GM21619 (cell line): Measurements from ENCODE around the gene ATN1.

ENCODE experiments used
- ATAC-seq: cut with Tn5 transposase; IDR thresholded peaks from one replicate; pipeline ENCODE4 v1.9.1; 2021; ENCODE audit not compliant: unreplicated experiment

Gene ATN1

DNA sequence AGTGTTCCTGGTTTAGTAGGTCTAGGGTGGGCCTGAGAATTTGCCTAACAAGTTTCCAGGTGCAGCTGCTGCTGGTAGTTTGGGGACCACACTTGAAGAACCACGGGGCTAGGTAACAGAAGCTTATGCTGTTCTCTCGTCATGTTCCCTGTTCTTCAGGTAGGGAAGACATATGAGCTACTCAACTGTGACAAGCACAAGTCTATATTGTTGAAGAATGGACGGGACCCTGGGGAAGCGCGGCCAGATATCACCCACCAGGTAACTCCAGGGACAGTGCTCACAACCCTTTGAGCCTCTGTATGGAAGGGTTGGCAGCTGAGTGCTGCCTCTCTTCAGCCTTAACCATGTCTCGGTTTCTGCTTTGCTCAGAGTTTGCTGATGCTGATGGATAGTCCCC lies 46.4 kb downstream of the ATN1 start:
- ATAC-seq, result no peak

GRCh38 chr12:6975297-6976032 lies 47.7 kb downstream of the ATN1 start:
- ATAC-seq, result no peak

- no peak for ATAC-seq
These were observed 49.9 kb downstream of the ATN1 start for GRCh38 chr12:6977653-6978052.

DNA sequence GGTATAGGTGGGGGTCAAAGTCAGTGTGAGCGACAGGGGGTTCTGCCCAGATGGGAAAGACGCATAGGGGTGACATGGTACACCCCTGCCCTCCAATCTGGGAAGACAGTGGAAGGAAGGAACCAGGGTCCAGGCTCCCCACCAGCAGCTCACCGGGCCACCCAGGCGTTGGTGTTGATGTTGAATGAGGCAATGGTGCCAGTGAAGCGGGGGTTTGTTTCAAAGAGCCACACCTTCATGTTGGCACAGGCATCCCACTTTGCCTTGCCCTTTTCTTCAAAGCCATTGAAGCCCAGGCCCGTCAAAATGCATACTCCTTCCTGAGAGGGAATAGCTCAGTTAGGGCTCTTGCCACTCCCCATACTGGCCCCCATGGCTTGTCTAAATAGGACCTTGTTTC lies 50.4 kb downstream of the ATN1 start:
- ATAC-seq, result no peak

- ATAC-seq, result no peak
These were observed 50.9 kb downstream of the ATN1 start for GRCh38 chr12:6978611-6979011.

DNA sequence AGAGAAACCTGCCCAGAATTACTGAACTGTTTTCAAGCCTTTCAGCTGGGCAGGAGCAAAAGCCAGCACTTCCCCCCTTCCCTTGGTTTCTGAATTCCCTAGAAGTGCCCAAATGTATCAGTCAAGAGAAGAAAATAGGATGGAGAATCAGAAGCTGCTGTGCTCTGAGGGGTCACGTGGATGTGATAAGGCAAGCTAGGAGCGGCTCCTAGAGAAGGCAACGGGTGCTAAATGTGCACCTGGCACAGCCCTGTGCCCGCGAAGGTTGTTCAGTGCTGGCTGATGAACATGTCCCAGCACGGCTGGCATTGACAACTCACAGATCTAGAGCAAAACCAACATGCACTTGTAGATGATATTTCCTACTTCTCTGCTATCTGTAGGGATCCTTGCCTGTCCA lies 51.3 kb downstream of the ATN1 start:
- no peak for ATAC-seq

GRCh38 chr12:6979453-6979852 lies 51.7 kb downstream of the ATN1 start:
- ATAC-seq, result no peak

- no peak for ATAC-seq
These were observed 52.3 kb downstream of the ATN1 start for GRCh38 chr12:6980075-6980474.

GRCh38 chr12:6980740-6981139 lies 53.0 kb downstream of the ATN1 start:
- no peak for ATAC-seq

GRCh38 chr12:6981152-6982052 lies 53.6 kb downstream of the ATN1 start:
- no peak for ATAC-seq

- no peak for ATAC-seq
These were observed 54.8 kb downstream of the ATN1 start for GRCh38 chr12:6982532-6982931.

DNA sequence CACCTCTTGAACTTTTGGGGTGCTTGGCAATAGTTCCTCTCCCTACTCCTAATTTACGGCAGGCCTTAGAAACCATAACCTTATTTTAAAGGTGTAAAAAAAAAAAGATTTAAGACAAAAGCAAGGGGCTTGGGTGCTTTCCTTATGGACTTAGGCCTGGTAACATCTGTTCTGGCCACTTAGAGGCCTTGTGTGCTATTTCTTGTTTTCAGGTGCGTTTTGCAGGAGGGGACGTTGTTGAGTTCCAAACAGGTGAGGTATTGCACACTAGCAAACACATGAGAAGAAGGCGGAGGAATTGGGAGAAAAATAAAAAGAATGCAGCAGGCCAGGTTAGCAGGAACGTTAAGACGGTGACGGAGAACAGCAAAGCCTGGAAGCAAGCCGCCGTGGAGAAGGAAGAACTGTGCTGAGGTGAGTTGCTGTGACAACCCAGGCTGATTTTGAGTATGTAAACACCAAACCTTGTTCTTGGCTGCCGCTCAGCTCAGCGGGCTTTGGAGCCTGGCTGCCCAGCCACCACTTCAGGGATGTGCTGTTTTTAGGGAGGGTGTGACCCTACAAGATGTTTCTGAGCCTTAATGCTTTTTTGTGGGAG lies 60.3 kb downstream of the ATN1 start:
- ATAC-seq, result no peak
